Stomach smooth muscle (tissue), 2 donors: ENCODE results near the gene SLC41A3.

Source experiments
- H3K27ac ChIP-seq: one replicate; pipeline ENCODE4 v1.7.0; 2013; ENCODE audit warnings: mild to moderate bottlenecking, low read length, inconsistent platforms
- H3K27me3 ChIP-seq, 2 donors: one replicate each; pipeline ENCODE4 v1.7.0; 2013; ENCODE audit warnings: low read length in 2 of 2; ENCODE audit not compliant: insufficient read depth in 2 of 2, control insufficient read depth in 1 of 2
- H3K36me3 ChIP-seq, 2 donors: one replicate each; pipeline ENCODE4 v1.7.0; 2013; ENCODE audit warnings: low read length in 2 of 2; ENCODE audit not compliant: control insufficient read depth in 2 of 2, insufficient read depth in 2 of 2
- H3K4me1 ChIP-seq: one replicate; pipeline ENCODE4 v1.7.0; 2013; ENCODE audit warnings: low read length; ENCODE audit not compliant: control insufficient read depth, insufficient read depth
- H3K4me3 ChIP-seq, 2 donors: one replicate each; pipeline ENCODE4 v1.7.0; 2013; ENCODE audit warnings: low read length in 2 of 2
- H3K9ac ChIP-seq, 2 donors: one replicate each; pipeline ENCODE4 v1.7.0; 2013; ENCODE audit warnings: low read length in 2 of 2, mild to moderate bottlenecking in 1 of 2
- H3K9me3 ChIP-seq, 2 donors: one replicate each; pipeline ENCODE4 v1.7.0; 2013; ENCODE audit warnings: low read length in 2 of 2; ENCODE audit not compliant: control insufficient read depth in 2 of 2
- donor health status: healthy.
- donor health status: Pancreatic carcinoma.

SLC41A3 gene

DNA sequence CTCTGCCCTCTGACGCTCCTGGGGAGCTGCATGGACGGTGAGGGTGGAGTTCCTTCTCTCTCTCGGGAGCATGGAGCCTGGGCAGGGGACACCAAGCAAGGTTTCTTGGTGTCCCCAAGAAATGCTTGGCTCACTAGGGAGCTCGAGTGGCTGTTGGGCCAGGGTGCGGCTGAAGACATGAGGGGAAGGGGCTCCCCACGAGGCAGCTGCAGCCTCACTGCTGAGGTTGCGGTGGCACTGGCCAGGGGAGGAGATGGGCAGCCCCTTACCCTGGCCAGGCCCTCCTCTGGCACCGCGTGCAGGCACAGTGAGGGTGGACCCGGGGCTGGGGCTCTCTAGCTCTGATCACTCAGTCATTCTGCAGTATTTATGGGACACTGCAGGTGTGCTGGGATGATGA, 43.5 kb upstream of the SLC41A3 start:
- no peak overlapping the region for H3K9ac ChIP-seq
- no peaks in the 10 kb centered on the region for H3K4me1 ChIP-seq
- H3K36me3 ChIP-seq, result peaks cover 0 to 3% of the 10 kb centered on the region in 2 donors
- no peaks in the 10 kb centered on the region for H3K9me3 ChIP-seq
- H3K4me3 ChIP-seq, result no peak overlapping the region
- no peaks in the 10 kb centered on the region for H3K27me3 ChIP-seq
- no peak overlapping the region for H3K27ac ChIP-seq

DNA sequence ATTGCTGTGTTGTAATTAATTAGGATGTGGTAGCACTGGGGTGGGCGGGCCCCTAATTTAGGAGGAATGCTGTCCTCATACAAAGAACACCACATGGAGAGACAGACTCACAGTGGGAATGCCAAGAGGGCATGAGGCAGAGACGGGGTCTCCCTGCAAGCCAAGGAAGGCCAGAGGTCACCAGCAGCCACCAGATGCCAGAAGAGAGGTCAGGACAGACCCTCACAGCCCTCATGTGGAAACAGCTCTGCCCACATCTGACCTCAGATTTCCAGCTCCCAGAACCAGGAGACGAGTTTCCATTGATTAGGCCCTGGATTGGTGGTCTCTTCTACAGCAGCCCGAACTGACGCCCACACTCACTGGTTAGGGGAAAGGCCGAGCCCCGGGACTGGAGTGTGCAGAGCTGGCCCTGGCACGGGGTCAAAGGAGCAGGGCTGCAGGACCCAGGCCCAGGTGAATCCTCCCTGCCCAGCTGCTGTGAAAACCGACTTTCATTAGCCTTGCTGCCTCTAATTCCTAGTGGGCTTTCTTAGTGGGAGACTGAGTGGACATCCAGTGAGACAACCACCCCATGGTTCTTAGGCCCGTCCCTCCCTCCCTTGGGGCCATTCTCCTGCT, 43.0 kb upstream of the SLC41A3 start:
- H3K9me3 ChIP-seq, result no peaks in the 10 kb centered on the region
- no peaks in the 10 kb centered on the region for H3K4me1 ChIP-seq
- H3K27ac ChIP-seq, result no peak overlapping the region
- H3K27me3 ChIP-seq, result no peaks in the 10 kb centered on the region
- H3K9ac ChIP-seq, result no peak overlapping the region
- H3K4me3 ChIP-seq, result no peak overlapping the region
- peaks cover 0 to 3% of the 10 kb centered on the region in 2 donors for H3K36me3 ChIP-seq

DNA sequence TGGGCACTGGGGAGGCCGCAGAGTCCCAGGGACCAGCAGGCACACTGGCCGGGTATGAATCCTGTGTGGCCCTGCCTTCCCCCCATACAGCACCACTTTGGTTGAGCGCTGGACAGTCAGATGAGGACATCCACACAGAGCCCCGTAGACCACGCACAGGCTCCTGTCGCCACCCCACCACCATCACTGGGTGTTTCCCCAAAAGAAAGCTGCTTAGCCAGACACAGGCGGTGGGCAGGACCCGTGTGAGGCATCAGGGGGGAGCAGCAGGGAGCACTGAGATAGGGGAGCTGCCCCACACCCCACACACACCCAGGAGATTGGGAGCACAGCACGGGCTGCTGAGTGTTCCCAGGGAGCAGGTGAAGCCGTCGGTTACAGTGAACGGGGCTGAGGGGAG, 42.4 kb upstream of the SLC41A3 start:
- no peaks in the 10 kb centered on the region for H3K9me3 ChIP-seq
- no peak overlapping the region for H3K27ac ChIP-seq
- H3K9ac ChIP-seq, result no peak overlapping the region
- no peaks in the 10 kb centered on the region for H3K27me3 ChIP-seq
- H3K36me3 ChIP-seq, result peaks cover 0 to 3% of the 10 kb centered on the region in 2 donors
- no peaks in the 10 kb centered on the region for H3K4me1 ChIP-seq
- H3K4me3 ChIP-seq, result no peak overlapping the region

DNA sequence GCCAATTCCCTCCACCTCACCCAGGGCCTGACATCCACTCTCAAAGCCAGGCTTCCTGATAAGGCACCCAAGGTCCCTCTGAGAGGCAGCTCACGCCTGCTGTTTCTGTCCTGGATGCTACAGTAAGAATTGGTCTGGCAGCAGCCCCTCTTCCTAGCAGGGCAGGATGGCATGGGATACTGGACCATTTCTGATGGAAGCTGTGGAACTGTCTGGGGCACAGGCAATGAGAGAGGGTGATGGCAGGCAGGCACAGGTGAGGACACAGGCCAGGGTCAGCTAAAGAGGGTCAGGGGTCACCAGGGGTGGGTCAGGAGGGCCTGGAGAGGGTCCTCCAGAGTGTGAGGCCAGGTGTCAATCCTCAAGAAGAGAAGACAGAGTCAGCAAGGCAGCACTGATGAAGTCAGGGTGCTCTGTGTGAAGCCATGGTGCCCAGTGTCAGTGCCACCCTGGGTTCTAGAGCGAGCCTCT, 41.9 kb upstream of the SLC41A3 start:
- H3K36me3 ChIP-seq, result peaks cover 0 to 3% of the 10 kb centered on the region in 2 donors
- H3K4me3 ChIP-seq, result no peak overlapping the region
- no peaks in the 10 kb centered on the region for H3K9me3 ChIP-seq
- H3K4me1 ChIP-seq, result no peaks in the 10 kb centered on the region
- H3K27me3 ChIP-seq, result no peaks in the 10 kb centered on the region
- no peak overlapping the region for H3K27ac ChIP-seq
- no peak overlapping the region for H3K9ac ChIP-seq

DNA sequence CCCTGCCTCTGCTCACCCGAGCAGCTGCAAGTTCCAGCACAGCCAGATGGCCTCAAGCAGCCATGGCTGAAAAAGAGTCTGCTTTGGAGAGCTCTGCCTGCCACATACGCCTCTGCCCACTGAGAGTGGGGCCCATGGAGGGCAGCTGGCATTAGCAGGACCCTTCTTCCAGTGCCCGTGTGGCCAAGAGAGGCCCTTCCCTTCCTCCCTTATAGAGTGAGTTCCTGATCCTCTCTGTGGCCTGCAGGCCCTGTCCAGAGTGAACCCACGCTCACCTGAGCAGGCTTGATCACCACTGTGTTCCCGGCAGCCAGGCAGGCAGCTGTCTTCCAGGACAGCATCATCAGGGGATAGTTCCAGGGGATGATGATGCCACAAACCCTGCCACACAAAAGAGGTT, 41.4 kb upstream of the SLC41A3 start:
- Histone ChIP-seq H3K36me3 (peaks cover 0 to 3% of the 10 kb centered on the region in 2 donors), H3K27me3 (no peaks in the 10 kb centered on the region), H3K27ac (no peak overlapping the region), H3K4me1 (no peaks in the 10 kb centered on the region), H3K9ac (no peak overlapping the region), H3K4me3 (no peak overlapping the region), H3K9me3 (no peaks in the 10 kb centered on the region)

DNA sequence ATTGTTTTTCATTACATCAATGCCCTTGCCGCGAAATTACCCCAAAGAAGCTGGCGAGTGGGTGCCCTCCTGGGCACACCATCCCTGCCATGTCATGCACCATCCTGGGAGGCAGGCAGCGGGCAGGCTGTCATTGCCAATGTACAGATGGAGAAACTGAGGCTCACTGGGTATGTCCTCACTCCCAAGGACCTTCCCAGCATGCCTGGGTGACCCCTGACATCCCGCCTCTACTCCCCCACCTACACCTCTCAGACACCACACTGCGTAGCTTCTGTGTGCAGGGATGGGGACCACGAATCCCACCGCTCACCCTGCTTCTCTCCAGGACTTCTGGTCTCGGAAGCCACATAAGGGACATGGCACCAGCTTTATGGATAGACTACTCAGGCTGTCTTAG, 41.0 kb upstream of the SLC41A3 start:
- Histone ChIP-seq H3K4me3 (no peak overlapping the region), H3K9ac (no peak overlapping the region), H3K36me3 (peaks cover 0 to 3% of the 10 kb centered on the region in 2 donors), H3K27me3 (no peaks in the 10 kb centered on the region), H3K27ac (no peak overlapping the region), H3K9me3 (no peaks in the 10 kb centered on the region), H3K4me1 (no peaks in the 10 kb centered on the region)

DNA sequence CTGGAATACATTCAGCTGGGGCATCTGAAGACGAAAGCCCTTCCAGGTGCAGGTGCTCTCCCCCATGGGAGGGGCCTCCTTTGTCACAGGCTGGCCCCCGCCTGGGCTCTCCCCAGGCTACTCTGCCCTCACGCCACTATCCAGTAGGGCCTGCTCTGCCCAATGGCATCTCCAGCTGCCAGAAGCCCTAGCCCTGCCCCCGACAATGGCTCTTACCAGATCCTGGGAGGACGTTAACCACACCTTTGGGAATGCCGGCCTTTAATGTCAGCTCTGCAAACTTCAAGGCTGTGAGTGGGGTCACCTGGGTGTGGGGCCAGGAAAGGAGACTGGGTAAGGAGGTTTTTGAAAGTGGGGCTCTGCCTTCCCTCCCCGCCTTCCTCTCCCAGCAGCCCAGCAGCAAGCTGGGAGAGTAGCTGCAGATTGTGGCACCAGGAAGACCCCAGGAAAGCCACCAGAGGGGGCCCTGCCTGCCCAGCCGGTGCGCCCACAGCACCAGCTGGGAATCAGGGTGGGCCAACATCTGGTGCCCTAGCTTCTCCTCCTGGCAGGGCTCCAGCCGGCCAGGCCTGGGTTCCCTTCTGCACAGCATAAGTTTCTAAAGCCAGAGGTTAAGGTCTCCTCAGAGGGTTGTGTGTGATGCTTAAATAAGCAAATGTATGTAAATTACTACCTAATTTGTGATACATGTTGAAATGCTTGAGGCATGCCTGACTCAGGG, 40.4 kb upstream of the SLC41A3 start:
- peaks cover 0 to 1% of the 10 kb centered on the region in 2 donors for H3K36me3 ChIP-seq
- H3K9me3 ChIP-seq, result no peaks in the 10 kb centered on the region
- no peaks in the 10 kb centered on the region for H3K27me3 ChIP-seq
- H3K27ac ChIP-seq, result no peak overlapping the region
- no peak overlapping the region for H3K4me3 ChIP-seq
- no peak overlapping the region for H3K9ac ChIP-seq
- no peaks in the 10 kb centered on the region for H3K4me1 ChIP-seq

DNA sequence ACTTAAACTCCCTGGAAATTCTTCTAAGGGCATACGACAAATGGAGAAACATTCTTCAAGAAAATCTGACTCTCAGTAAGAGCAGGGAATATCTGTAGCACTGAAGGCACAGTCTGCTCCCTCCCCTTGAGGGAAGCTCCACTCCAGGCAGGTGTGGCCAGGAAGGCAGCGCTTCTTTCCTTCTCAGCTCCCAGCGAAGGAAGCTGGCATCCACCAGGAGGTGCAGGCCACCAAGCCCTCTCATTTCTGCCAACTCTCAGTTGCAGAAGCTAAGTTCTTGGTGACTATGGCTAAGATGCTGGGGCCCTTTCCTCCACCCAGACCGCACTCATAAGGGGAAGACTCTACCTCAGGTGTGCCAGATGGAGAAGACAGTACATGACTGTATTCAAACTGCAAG, 37.7 kb upstream of the SLC41A3 start:
- Histone ChIP-seq H3K9me3 (no peaks in the 10 kb centered on the region), H3K4me3 (no peak overlapping the region), H3K4me1 (no peaks in the 10 kb centered on the region), H3K27me3 (no peaks in the 10 kb centered on the region), H3K9ac (no peak overlapping the region), H3K36me3 (peaks cover 0 to under 1% of the 10 kb centered on the region in 2 donors), H3K27ac (no peak overlapping the region)

DNA sequence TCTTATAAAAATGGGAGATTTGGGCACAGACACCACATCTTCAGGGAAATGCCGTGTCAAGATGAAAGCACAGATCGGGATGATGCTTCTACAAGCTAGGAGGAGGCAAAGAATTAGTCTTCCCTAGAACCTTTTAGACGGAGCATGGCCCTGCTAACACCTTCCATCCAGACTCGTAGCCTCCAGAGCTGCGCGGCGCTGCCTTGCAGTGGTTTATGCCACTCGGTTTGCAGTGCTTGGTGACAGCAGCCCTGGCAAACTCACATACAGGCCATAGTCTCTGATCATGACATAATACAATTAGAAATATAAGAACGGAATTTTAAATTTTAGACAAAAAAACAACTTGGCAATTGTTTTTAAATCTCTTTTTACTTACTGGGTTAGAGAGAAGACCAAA, 37.1 kb upstream of the SLC41A3 start:
- Histone ChIP-seq H3K9me3 (no peaks in the 10 kb centered on the region), H3K9ac (no peak overlapping the region), H3K4me3 (no peak overlapping the region), H3K36me3 (peaks cover 0 to 3% of the 10 kb centered on the region in 2 donors), H3K4me1 (no peaks in the 10 kb centered on the region), H3K27me3 (no peaks in the 10 kb centered on the region), H3K27ac (no peak overlapping the region)

DNA sequence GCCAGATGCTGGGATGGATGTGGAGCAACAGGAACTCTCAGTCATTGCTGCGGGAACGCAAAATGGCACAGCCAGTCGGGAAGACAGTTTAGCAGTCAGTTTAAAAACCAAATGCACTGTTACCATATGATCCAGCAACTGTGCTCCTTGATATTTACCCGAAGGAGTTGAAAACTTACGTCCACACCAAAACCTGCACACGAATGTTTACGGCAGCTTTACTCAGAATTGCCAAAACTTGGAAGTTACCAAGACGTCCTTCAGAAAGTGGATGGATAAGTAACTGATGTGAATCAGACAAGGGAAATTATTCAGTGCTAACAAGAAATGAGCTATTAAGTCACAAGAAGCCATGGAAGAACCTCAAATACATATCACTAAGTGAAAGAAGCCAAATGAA, 36.1 kb upstream of the SLC41A3 start:
- H3K27me3 ChIP-seq, result no peaks in the 10 kb centered on the region
- H3K36me3 ChIP-seq, result peaks cover 0 to 3% of the 10 kb centered on the region in 2 donors
- no peak overlapping the region for H3K9ac ChIP-seq
- no peaks in the 10 kb centered on the region for H3K9me3 ChIP-seq
- no peak overlapping the region for H3K4me3 ChIP-seq
- H3K27ac ChIP-seq, result no peak overlapping the region
- H3K4me1 ChIP-seq, result no peaks in the 10 kb centered on the region

DNA sequence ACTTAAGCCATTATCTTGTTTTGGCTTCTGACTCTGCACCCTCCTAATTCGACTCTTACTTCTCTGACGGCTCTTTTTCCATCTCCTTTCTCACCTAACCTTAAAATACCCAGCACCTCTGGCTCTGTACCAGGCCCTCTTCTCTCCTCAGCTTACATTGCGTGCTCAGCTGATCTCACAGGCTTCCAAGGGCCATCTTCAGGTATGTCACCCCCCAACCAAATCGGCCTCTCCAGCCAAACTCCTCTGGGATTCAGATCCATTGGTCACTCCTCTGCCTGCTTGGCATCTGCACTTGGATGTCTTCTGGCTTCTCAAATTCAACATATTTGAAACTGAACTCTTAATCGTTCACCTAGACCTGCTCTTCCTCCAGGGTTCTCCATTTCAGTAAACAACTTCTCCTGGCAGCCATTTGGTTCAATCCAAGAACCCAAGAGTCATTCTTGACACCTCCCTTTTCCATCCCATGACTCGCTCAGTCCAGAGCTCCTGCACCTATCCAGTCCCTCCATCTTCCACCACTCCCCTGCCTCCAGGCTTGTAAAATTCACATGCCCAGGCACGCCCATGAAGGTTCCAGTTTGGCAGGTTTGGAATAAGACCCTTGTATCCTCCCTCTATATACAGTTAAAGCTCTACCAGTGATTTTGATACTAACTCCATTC, 35.2 kb upstream of the SLC41A3 start:
- no peak overlapping the region for H3K4me3 ChIP-seq
- no peak overlapping the region for H3K9ac ChIP-seq
- no peak overlapping the region for H3K27ac ChIP-seq
- no peaks in the 10 kb centered on the region for H3K9me3 ChIP-seq
- H3K36me3 ChIP-seq, result peaks cover 0 to 3% of the 10 kb centered on the region in 2 donors
- no peaks in the 10 kb centered on the region for H3K27me3 ChIP-seq
- H3K4me1 ChIP-seq, result no peaks in the 10 kb centered on the region
